ENCODE data around the gene ZIC5. TPM values are rescaled to one million over a fixed set of nuclear protein-coding genes. Genes with fewer than 3 reads are reported as not detected.
"Not testable (repeated sequence)": the region's sequence is repeated elsewhere in the genome, so short reads cannot be mapped to it uniquely, and the experiment has no call there.

ZIC5 gene
- total RNA-seq, 1 experiment from 2014 or later: 0.66 TPM

DNA sequence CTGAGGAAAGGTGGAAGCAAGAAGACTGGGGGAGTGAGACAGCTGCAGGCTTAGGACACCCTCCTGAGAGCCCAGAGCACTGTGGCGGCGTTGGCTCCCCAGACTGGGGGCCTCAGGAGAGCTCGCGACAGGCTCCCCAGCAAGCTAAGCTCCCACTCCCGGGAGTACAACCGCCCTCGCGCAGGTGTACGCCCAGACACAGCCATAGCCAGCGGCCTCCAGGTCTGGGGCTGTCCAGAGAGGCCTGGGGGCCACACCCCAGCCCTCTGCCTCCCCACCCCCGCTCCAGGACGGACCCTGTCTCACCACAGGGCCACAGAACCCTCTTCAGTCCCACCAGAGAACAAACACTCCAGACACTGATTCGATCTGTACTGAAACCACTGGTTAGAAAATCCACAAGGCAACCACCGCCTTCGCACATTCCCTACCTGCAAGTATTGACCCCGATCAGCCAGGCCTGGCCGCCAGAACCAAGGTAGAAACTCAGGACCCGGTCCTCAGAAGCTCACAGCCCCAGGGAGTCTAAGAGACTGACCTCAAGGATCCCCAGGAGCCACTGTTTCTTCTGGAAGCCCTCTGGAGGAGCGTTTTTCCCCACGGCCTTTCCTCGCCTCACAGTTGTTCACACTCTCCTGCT, 16.3 kb downstream of the ZIC5 start:
- CTCF ChIA-PET: no interaction called here
- POLR2A ChIA-PET: no interaction called here
- Mint-ChIP-seq H3K36me3 (ENCODE audit: insufficient read depth, unreplicated experiment) (no peaks in the 10 kb centered on the region), H3K27ac (ENCODE audit: unreplicated experiment) (no peak overlapping the region), H3K9me3 (ENCODE audit: unreplicated experiment) (no peaks in the 10 kb centered on the region), H3K27me3 (ENCODE audit: insufficient read depth, unreplicated experiment) (peaks cover 2% of the 10 kb centered on the region), H3K4me3 (ENCODE audit: unreplicated experiment) (no peak overlapping the region), H3K4me1 (ENCODE audit: low read depth, unreplicated experiment) (no peaks in the 10 kb centered on the region)
- no peaks in the 10 kb centered on the region for H3K36me3 ChIP-seq (ENCODE audit: control insufficient read depth, insufficient read depth, low read length)
- no peaks in the 10 kb centered on the region for H3K27me3 ChIP-seq (replicated peaks; ENCODE audit: control insufficient read depth, insufficient read depth, low read length)
- intact Hi-C loops (cut with micrococcal nuclease; ENCODE audit: unreplicated experiment): no loop called here
- 0 out of 2 replicates have a peak, but pooled peaks cover 5% of the 10 kb centered on the region for H3K4me1 ChIP-seq
- BruUV-seq (replicated peaks): no TSS peak
- no peak for DNase-seq
- TF ChIP-seq, protein P1, sequence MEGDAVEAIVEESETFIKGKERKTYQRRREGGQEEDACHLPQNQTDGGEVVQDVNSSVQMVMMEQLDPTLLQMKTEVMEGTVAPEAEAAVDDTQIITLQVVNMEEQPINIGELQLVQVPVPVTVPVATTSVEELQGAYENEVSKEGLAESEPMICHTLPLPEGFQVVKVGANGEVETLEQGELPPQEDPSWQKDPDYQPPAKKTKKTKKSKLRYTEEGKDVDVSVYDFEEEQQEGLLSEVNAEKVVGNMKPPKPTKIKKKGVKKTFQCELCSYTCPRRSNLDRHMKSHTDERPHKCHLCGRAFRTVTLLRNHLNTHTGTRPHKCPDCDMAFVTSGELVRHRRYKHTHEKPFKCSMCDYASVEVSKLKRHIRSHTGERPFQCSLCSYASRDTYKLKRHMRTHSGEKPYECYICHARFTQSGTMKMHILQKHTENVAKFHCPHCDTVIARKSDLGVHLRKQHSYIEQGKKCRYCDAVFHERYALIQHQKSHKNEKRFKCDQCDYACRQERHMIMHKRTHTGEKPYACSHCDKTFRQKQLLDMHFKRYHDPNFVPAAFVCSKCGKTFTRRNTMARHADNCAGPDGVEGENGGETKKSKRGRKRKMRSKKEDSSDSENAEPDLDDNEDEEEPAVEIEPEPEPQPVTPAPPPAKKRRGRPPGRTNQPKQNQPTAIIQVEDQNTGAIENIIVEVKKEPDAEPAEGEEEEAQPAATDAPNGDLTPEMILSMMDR (IDR thresholded peaks at IDR 0.05; ENCODE audit: insufficient read depth in 1 of 2, low read depth in 1 of 2, low read length in 1 of 2, severe bottlenecking in 1 of 2, unreplicated experiment in 1 of 2): no peak
- no peak overlapping the region for H3K4me3 ChIP-seq (ENCODE audit: low read depth, low read length)
- H3K9me3 ChIP-seq: no peaks in the 10 kb centered on the region

DNA sequence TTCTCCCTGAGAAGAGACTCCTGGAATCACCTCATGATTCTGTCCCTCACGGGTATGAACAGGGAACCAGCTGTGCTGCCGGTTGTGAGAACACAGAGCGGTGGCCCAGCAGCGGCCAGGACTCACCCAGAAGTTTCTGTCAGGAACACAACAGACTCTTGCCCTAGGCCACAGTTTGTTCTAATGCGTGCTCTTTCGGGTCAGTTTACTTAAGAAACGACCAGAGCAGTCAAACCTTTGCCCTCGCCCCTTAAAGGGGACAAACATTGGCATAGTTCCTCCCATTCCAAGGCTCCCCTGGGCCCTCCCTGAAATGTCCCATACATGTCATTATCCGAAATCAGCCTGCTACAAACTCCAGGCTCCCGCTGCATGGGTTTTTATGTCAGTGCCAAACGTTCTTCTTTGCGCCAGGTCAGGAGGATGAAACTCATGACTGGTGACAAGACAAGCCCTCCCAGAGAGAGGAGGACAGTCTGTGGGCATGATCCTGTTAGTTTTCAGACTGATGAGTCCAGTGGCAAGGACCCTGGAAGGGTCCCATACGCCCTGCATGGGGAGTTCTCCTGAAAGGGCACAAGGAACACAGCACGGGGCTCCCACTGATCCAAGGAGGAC, 18.3 kb downstream of the ZIC5 start:
- Histone ChIP-seq H3K9me3 (no peaks in the 10 kb centered on the region), H3K4me3 (ENCODE audit: low read depth, low read length) (no peak overlapping the region), H3K36me3 (ENCODE audit: control insufficient read depth, insufficient read depth, low read length) (no peaks in the 10 kb centered on the region), H3K4me1 (0 out of 2 replicates have a peak, but pooled peaks cover 5% of the 10 kb centered on the region), H3K27me3 (replicated peaks; ENCODE audit: control insufficient read depth, insufficient read depth, low read length) (no peaks in the 10 kb centered on the region)
- TF ChIP-seq, protein P1 (IDR thresholded peaks at IDR 0.05; ENCODE audit: insufficient read depth in 1 of 2, low read depth in 1 of 2, low read length in 1 of 2, severe bottlenecking in 1 of 2, unreplicated experiment in 1 of 2): no peak
- Mint-ChIP-seq H3K27ac (ENCODE audit: unreplicated experiment) (no peak overlapping the region), H3K36me3 (ENCODE audit: insufficient read depth, unreplicated experiment) (no peaks in the 10 kb centered on the region), H3K9me3 (ENCODE audit: unreplicated experiment) (no peaks in the 10 kb centered on the region), H3K27me3 (ENCODE audit: insufficient read depth, unreplicated experiment) (peaks cover 5% of the 10 kb centered on the region), H3K4me3 (ENCODE audit: unreplicated experiment) (no peak overlapping the region), H3K4me1 (ENCODE audit: low read depth, unreplicated experiment) (no peaks in the 10 kb centered on the region)
- no TSS peak for BruUV-seq (replicated peaks)
- ChIA-PET CTCF (no interaction called here), POLR2A (no interaction called here)
- intact Hi-C loops (cut with micrococcal nuclease; ENCODE audit: unreplicated experiment): no loop called here
- no peak for DNase-seq

DNA sequence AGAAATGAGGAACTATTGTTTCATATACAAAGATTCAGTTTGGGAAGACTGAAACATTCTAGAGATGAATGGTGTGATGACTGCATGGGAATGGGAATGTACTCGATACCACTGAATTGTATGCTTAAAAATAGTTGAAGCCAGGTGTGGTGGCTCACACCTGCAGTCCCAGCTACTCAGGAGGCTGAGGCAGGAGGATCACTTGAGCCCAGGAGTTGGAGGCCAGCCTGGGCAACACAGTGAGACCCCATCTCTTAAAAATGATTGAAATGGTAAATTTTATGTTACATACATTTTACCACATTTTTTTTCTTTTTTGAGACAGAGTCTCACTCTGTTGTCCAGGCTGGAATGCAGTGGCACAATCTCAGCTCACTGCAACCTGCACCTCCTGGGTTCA, 19.9 kb downstream of the ZIC5 start:
- not testable (repeated sequence) for DNase-seq; H3K27me3 ChIP-seq (replicated peaks; ENCODE audit: control insufficient read depth, insufficient read depth, low read length)

More for the DNA sequence above, 19.9 kb downstream of the ZIC5 start:
- H3K9me3 Mint-ChIP-seq (ENCODE audit: unreplicated experiment); H3K4me1 Mint-ChIP-seq (ENCODE audit: low read depth, unreplicated experiment); H3K27ac Mint-ChIP-seq (ENCODE audit: unreplicated experiment); H3K36me3 ChIP-seq (ENCODE audit: control insufficient read depth, insufficient read depth, low read length); H3K36me3 Mint-ChIP-seq (ENCODE audit: insufficient read depth, unreplicated experiment); H3K4me3 ChIP-seq (ENCODE audit: low read depth, low read length); CTCF ChIA-PET; H3K9me3 ChIP-seq; H3K27me3 Mint-ChIP-seq (ENCODE audit: insufficient read depth, unreplicated experiment); BruUV-seq (replicated peaks); intact Hi-C loops (cut with micrococcal nuclease; ENCODE audit: unreplicated experiment); POLR2A ChIA-PET; H3K4me3 Mint-ChIP-seq (ENCODE audit: unreplicated experiment); H3K4me1 ChIP-seq: not testable (repeated sequence)
